Loucy (cell line): ENCODE data around the gene INHA.

Source experiments
- H2AFZ ChIP-seq: fragments of 200-600 bp; sonication (generic); 2 replicates; pipeline ENCODE4 v1.6.0; 2016; ENCODE audit warnings: antibody characterized with exemption, mild to moderate bottlenecking, low read length, moderate library complexity
- H3F3A ChIP-seq: fragments of 200-600 bp; 2 replicates; pipeline ENCODE4 v1.6.0; 2016; ENCODE audit warnings: antibody characterized with exemption, low read depth, mild to moderate bottlenecking
- H3K27me3 ChIP-seq: fragments of 200-600 bp; sonication (generic); 2 replicates; pipeline ENCODE4 v1.6.1; 2014; ENCODE audit warnings: low read length, mild to moderate bottlenecking; ENCODE audit not compliant: insufficient read depth, poor library complexity, severe bottlenecking
- H3K36me3 ChIP-seq: fragments of 200-600 bp; sonication (generic); 2 replicates; pipeline ENCODE4 v1.6.1; 2016; ENCODE audit warnings: low read length; ENCODE audit not compliant: insufficient read depth
- H3K4me1 ChIP-seq: fragments of 200-600 bp; sonication (generic); 2 replicates; pipeline ENCODE4 v1.5.1; 2014; ENCODE audit warnings: low read length, mild to moderate bottlenecking; ENCODE audit not compliant: insufficient read depth, poor library complexity, severe bottlenecking
- H3K4me2 ChIP-seq: fragments of 200-600 bp; sonication (generic); 2 replicates; pipeline ENCODE4 v1.6.0; 2014; ENCODE audit warnings: antibody characterized with exemption, low read length, low read depth, mild to moderate bottlenecking; ENCODE audit not compliant: poor library complexity, severe bottlenecking
- H3K4me3 ChIP-seq: fragments of 200-600 bp; sonication (generic); 2 replicates; pipeline ENCODE4 v1.5.1; 2014; ENCODE audit warnings: low read length, mild to moderate bottlenecking, mixed read lengths; ENCODE audit not compliant: poor library complexity, severe bottlenecking
- H3K79me2 ChIP-seq: fragments of 200-600 bp; sonication (generic); 2 replicates; pipeline ENCODE4 v1.6.1; 2014; ENCODE audit warnings: low read length; ENCODE audit not compliant: insufficient read depth
- H3K9ac ChIP-seq: fragments of 200-600 bp; sonication (generic); 2 replicates; pipeline ENCODE4 v1.6.0; 2014; ENCODE audit warnings: mild to moderate bottlenecking, low read depth, low read length, moderate library complexity; ENCODE audit not compliant: poor library complexity, severe bottlenecking
- H3K9me2 ChIP-seq: fragments of 200-600 bp; sonication (generic); replicated peaks from 2 replicates; pipeline ENCODE4 v1.6.1; 2016; ENCODE audit warnings: low read depth, low read length, mixed read lengths
- H3K9me3 ChIP-seq: fragments of 200-600 bp; sonication (generic); 2 replicates; pipeline ENCODE4 v1.6.1; 2014; ENCODE audit warnings: mild to moderate bottlenecking, antibody characterized with exemption, low read length, low read depth; ENCODE audit not compliant: insufficient read depth
- H4K20me1 ChIP-seq: fragments of 200-600 bp; sonication (generic); 2 replicates; pipeline ENCODE4 v1.6.0; 2014; ENCODE audit warnings: antibody characterized with exemption, low read length, mild to moderate bottlenecking; ENCODE audit not compliant: insufficient read depth, poor library complexity, severe bottlenecking
- EZH2phosphoT487 ChIP-seq: fragments of 200-600 bp; IDR thresholded peaks from 2 replicates; pipeline ENCODE4 v1.6.1; 2018; ENCODE audit warnings: antibody characterized with exemption, mild to moderate bottlenecking, moderate library complexity, borderline replicate concordance
- TF ChIP-seq, protein P1 (sequence below): fragments of 200-600 bp; sonication (generic); conservative IDR thresholded peaks from 2 replicates; pipeline ENCODE4 v1.5.1; 2014; ENCODE audit warnings: mild to moderate bottlenecking, antibody characterized with exemption, low read length

The INHA gene

DNA sequence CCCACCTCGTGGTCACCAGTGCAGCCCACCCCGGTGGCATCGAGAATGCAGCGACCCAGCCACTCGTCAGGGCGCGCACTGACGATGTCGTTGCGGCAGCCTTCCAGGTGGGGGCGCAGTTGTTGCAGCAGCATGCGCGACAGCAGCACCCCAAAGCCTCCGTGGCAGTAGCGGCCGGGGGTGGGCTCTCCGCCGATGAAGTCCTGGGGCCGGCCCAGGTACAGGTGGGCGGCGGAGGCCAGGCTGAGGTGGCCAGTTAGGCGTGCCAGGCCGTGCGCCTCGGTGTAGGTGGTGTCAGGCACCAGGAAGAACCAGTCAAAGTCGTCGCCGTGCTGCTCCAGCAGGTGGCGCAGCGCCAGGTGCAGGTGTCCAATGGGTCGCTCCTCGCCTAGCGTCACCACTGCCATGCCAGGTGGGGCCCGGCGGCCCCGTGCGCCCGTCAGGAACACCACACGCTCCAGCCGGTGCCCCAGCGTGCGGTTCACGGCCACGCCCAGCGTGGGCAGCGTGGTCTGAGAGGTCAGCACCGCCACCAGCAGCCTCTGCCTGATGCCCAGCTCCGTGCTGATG is 30.4 kb upstream of the INHA start:
- H3F3A ChIP-seq, result no peaks in the 10 kb centered on the region
- H2AFZ ChIP-seq, result peak overlapping the region; percentile 69; the same call in 1 of the 2 replicates
- peaks cover 10% of the 10 kb centered on the region for H3K4me1 ChIP-seq
- no peaks in the 10 kb centered on the region for H3K79me2 ChIP-seq
- peaks cover 7% of the 10 kb centered on the region for H4K20me1 ChIP-seq
- TF ChIP-seq, protein P1, sequence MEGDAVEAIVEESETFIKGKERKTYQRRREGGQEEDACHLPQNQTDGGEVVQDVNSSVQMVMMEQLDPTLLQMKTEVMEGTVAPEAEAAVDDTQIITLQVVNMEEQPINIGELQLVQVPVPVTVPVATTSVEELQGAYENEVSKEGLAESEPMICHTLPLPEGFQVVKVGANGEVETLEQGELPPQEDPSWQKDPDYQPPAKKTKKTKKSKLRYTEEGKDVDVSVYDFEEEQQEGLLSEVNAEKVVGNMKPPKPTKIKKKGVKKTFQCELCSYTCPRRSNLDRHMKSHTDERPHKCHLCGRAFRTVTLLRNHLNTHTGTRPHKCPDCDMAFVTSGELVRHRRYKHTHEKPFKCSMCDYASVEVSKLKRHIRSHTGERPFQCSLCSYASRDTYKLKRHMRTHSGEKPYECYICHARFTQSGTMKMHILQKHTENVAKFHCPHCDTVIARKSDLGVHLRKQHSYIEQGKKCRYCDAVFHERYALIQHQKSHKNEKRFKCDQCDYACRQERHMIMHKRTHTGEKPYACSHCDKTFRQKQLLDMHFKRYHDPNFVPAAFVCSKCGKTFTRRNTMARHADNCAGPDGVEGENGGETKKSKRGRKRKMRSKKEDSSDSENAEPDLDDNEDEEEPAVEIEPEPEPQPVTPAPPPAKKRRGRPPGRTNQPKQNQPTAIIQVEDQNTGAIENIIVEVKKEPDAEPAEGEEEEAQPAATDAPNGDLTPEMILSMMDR, result peak; percentile 100
- no peak for TF ChIP-seq EZH2phosphoT487
- no peaks in the 10 kb centered on the region for H3K9me3 ChIP-seq
- no peaks in the 10 kb centered on the region for H3K36me3 ChIP-seq
- H3K9me2 ChIP-seq, result no peaks in the 10 kb centered on the region
- no peak overlapping the region for H3K9ac ChIP-seq
- no peaks in the 10 kb centered on the region for H3K27me3 ChIP-seq
- peak overlapping the region; percentile 85 for H3K4me2 ChIP-seq
- H3K4me3 ChIP-seq, result peak overlapping the region; percentile 71

DNA sequence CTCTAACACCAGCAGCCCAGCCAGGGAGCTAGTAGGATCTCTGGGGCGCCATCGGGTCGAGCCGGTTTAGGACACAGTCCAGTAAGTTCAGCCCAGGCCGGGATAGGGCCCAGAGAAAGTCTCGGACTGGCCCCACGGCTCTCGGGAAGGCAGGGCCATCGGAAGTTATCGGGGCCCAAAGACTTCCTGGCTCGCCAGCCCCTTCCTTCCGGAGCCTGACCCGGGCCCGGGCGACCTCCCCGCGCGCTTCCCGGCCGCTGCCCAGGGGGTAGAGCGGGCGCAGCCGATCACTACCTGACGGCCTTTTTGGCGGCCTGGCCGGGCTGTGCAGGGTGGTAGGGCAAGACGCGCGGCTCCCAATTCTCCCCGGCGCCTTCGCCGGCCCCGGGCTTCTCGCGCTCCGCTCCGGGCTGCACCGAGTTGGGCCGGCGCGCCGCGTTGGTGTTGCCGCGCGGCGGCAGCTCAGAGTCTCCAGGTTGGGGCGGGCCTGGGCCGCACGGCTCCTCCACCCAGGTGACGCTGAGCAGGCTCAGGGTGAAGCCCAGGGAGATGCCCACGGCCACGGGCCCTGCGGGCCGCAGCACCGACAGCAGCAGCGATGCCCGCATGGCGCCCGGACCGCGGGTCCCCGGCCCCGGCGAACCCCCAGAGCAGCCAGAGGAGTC is 29.0 kb upstream of the INHA start:
- no peaks in the 10 kb centered on the region for H3F3A ChIP-seq
- no peaks in the 10 kb centered on the region for H3K36me3 ChIP-seq
- H2AFZ ChIP-seq, result peak overlapping the region; percentile 93
- H3K4me2 ChIP-seq, result peak overlapping the region; percentile 85
- no peaks in the 10 kb centered on the region for H3K79me2 ChIP-seq
- peak overlapping the region; percentile 71 for H3K4me3 ChIP-seq
- H3K9me2 ChIP-seq, result no peaks in the 10 kb centered on the region
- peaks cover 10% of the 10 kb centered on the region for H3K4me1 ChIP-seq
- peak overlapping the region; percentile 60 for H3K9ac ChIP-seq
- H3K27me3 ChIP-seq, result no peaks in the 10 kb centered on the region
- TF ChIP-seq, protein P1, result no peak
- TF ChIP-seq EZH2phosphoT487, result no peak
- H3K9me3 ChIP-seq, result no peaks in the 10 kb centered on the region
- H4K20me1 ChIP-seq, result peaks cover 7% of the 10 kb centered on the region

- no peak for TF ChIP-seq EZH2phosphoT487
- TF ChIP-seq, protein P1, result no peak
- no peaks in the 10 kb centered on the region for H3K79me2 ChIP-seq
- no peaks in the 10 kb centered on the region for H3F3A ChIP-seq
- peak within 1 kb of the TSS; percentile 85 for H3K4me2 ChIP-seq
- peak within 1 kb of the TSS; percentile 60 for H3K9ac ChIP-seq
- H3K36me3 ChIP-seq, result no peaks in the 10 kb centered on the region
- H3K9me2 ChIP-seq, result no peaks in the 10 kb centered on the region
- H3K27me3 ChIP-seq, result no peaks in the 10 kb centered on the region
- H3K9me3 ChIP-seq, result no peaks in the 10 kb centered on the region
- peak within 1 kb of the TSS; percentile 93 for H2AFZ ChIP-seq
- H4K20me1 ChIP-seq, result peaks cover 7% of the 10 kb centered on the region
- peak within 1 kb of the TSS; percentile 71 for H3K4me3 ChIP-seq
- peaks cover 10% of the 10 kb centered on the region for H3K4me1 ChIP-seq
Observed at GRCh38 chr2:219543596-219544358, 28.3 kb upstream of the INHA start, which contains the start of the genes CHPF and TMEM198. CHPF (minus strand) TSS chr2:219543809; CDS start chr2:219543538, 271 bp downstream. TMEM198 (plus strand) TSS chr2:219544028; CDS start chr2:219544728, 700 bp downstream.
